Peyer's patch (tissue), 4 donors: Measurements from ENCODE around the gene NXPH4.

Source experiments
- CTCF ChIP-seq, 6 experiments: fragments of 450-650 bp in 4 of 6; fragments of 200-600 bp in 2 of 6; sonication (generic) in 1 of 6; IDR thresholded peaks; one replicate each; pipeline ENCODE4 v1.5.1; 2017 to 2019; ENCODE audit warnings: antibody characterized with exemption in 6 of 6, mild to moderate bottlenecking in 3 of 6, moderate library complexity in 1 of 6
- POLR2A ChIP-seq, 2 donors: fragments of 450-650 bp; IDR thresholded peaks; one replicate each; pipeline ENCODE4 v1.5.1; 2017; ENCODE audit warnings: antibody characterized with exemption in 2 of 2, mild to moderate bottlenecking in 2 of 2, moderate library complexity in 2 of 2

GRCh38 chr12:57170927-57171326 is 45.7 kb upstream of the NXPH4 start:
- TF ChIP-seq CTCF (IDR thresholded peaks at IDR 0.05), result no peak
- no peak for TF ChIP-seq POLR2A (IDR thresholded peaks at IDR 0.05)
